GM18499 (cell line): ENCODE data around the gene SORCS2.

Experiments used
- ATAC-seq: cut with Tn5 transposase; IDR thresholded peaks from one replicate; pipeline ENCODE4 v1.9.1; 2021; ENCODE audit warnings: moderate number of reproducible peaks; ENCODE audit not compliant: insufficient read depth, unreplicated experiment

Gene SORCS2

GRCh38 chr4:7381890-7382633 is 189.7 kb downstream of the SORCS2 start:
- ATAC-seq, result no peak

GRCh38 chr4:7382634-7383014 is 190.3 kb downstream of the SORCS2 start:
- no peak for ATAC-seq

GRCh38 chr4:7383266-7383665 is 190.9 kb downstream of the SORCS2 start:
- no peak for ATAC-seq

- ATAC-seq, result no peak
Observed at GRCh38 chr4:7384003-7384928, 191.9 kb downstream of the SORCS2 start.

GRCh38 chr4:7384929-7385890 is 192.9 kb downstream of the SORCS2 start:
- no peak for ATAC-seq

- no peak for ATAC-seq
Observed at GRCh38 chr4:7387925-7388324, 195.6 kb downstream of the SORCS2 start.

- ATAC-seq, result no peak
Observed at GRCh38 chr4:7388627-7389026, 196.3 kb downstream of the SORCS2 start.

- no peak for ATAC-seq
Observed at GRCh38 chr4:7389101-7389701, 196.9 kb downstream of the SORCS2 start.

GRCh38 chr4:7389719-7390118 is 197.4 kb downstream of the SORCS2 start:
- ATAC-seq, result no peak

- ATAC-seq, result no peak
Observed at GRCh38 chr4:7390336-7390735, 198.0 kb downstream of the SORCS2 start.

GRCh38 chr4:7390906-7391636 is 198.7 kb downstream of the SORCS2 start:
- no peak for ATAC-seq

GRCh38 chr4:7391637-7392437 is 199.5 kb downstream of the SORCS2 start:
- ATAC-seq, result no peak

GRCh38 chr4:7392438-7393421 is 200.4 kb downstream of the SORCS2 start:
- no peak for ATAC-seq

- no peak for ATAC-seq
Observed at GRCh38 chr4:7393601-7394575, 201.6 kb downstream of the SORCS2 start.

GRCh38 chr4:7394681-7395451 is 202.5 kb downstream of the SORCS2 start:
- ATAC-seq, result no peak
